MM.1S (cell line): ENCODE measurements around the gene PIAS4.

Experiments used
- CTCF ChIP-seq: fragments of 300-600 bp; sonication (generic); IDR thresholded peaks from 2 replicates; pipeline ENCODE4 v1.5.1; 2016; ENCODE audit warnings: antibody characterized with exemption, low read length, mixed read lengths
- EZH2 ChIP-seq: fragments of 300-600 bp; sonication (generic); optimal IDR thresholded peaks from 2 replicates; pipeline ENCODE3; 2017; ENCODE audit warnings: low read depth, mild to moderate bottlenecking, antibody characterized with exemption, low read length, mixed read lengths

DNA sequence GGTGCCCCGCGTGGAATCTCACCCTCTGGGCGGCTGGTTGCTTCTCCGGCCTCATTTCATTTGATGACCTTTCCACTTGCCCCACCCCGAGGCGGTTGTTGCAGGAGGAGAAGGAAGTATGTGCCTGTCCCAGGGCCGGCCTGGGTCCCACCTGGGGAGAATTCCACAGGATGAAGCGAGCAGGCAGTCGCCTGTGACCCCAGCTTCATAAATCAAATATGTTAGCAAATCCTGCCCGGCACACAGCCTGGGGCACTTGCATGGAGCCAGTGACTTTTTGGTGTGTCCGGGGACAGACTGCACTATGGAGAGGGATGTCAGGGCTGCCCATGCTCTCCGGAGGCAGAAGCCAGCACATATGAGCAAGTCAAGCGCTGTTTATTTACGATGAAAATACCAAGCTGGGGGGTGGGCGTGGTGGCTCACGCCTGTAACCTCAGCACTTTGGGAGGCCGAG is 78.9 kb downstream of the PIAS4 start:
- TF ChIP-seq CTCF, result no peak
- TF ChIP-seq EZH2, result no peak
